Left renal cortex interstitium (tissue), 4 donors: Measurements from ENCODE around the gene GAL3ST1. TPM values are rescaled to one million over a fixed set of nuclear protein-coding genes. Genes with fewer than 3 reads are reported as not detected.
"Not testable (repeated sequence)": the region's sequence is repeated elsewhere in the genome, so short reads cannot be mapped to it uniquely, and the experiment has no call there.

Source experiments
- DNase-seq, 4 donors: peaks; one replicate each; pipeline ENCODE4 v3.0.0-alpha.2; 2013; ENCODE audit warnings: low read depth in 4 of 4, low spot score in 2 of 4, missing footprints in 1 of 4
- polyA plus RNA-seq, 4 donors: library from polyadenylated mRNA; unstranded; fragments of 120-200 nt; gene quantifications; one replicate each; pipeline ENCODE4 v1.2.1, GENCODE V29; 2013; ENCODE audit not compliant: insufficient read length in 4 of 4

The GAL3ST1 gene
- polyA plus RNA-seq = 10 to 100 TPM; 24.9 to 41.0 (median 35.6) TPM

GRCh38 chr22:30574095-30574981 lies at the start of gene GAL3ST1:
GAL3ST1 (minus strand) TSS chr22:30574665; CDS start chr22:30557392, 17,273 bp downstream.
- DNase-seq = no peak

- DNase-seq = not testable (repeated sequence)
Measured at GRCh38 chr22:30619909-30620308, 45.4 kb upstream of the GAL3ST1 start.

GRCh38 chr22:30617819-30618218 lies 43.4 kb upstream of the GAL3ST1 start:
- no peak for DNase-seq

- no peak for DNase-seq
Measured at GRCh38 chr22:30615543-30615954, 41.1 kb upstream of the GAL3ST1 start.

- DNase-seq = no peak
Measured at GRCh38 chr22:30614879-30615278, 40.4 kb upstream of the GAL3ST1 start.

GRCh38 chr22:30614268-30614667 lies 39.8 kb upstream of the GAL3ST1 start:
- DNase-seq = no peak

GRCh38 chr22:30612789-30613188 lies 38.3 kb upstream of the GAL3ST1 start:
- no peak for DNase-seq

GRCh38 chr22:30611197-30611596 lies 36.7 kb upstream of the GAL3ST1 start:
- DNase-seq = no peak

GRCh38 chr22:30610299-30610698 lies 35.8 kb upstream of the GAL3ST1 start:
- no peak for DNase-seq

GRCh38 chr22:30609260-30610185 lies 35.1 kb upstream of the GAL3ST1 start:
- DNase-seq = no peak

GRCh38 chr22:30607939-30608338 lies 33.5 kb upstream of the GAL3ST1 start:
- no peak for DNase-seq

GRCh38 chr22:30607300-30607930 lies 33.0 kb upstream of the GAL3ST1 start:
- peak in 1 of 4 donors; percentile 15 for DNase-seq

- peak; percentile 53 to 79 (median 72) for DNase-seq
Measured at GRCh38 chr22:30606455-30607299, 32.2 kb upstream of the GAL3ST1 start, which contains the start of gene TCN2. TCN2 (plus strand) TSS chr22:30607174; CDS start chr22:30607332, 158 bp downstream.

GRCh38 chr22:30605449-30606110 lies 31.1 kb upstream of the GAL3ST1 start:
- peak in 1 of 4 donors; percentile 9 for DNase-seq

- DNase-seq = no peak
Measured at GRCh38 chr22:30604723-30605122, 30.3 kb upstream of the GAL3ST1 start.

GRCh38 chr22:30603801-30604200 lies 29.3 kb upstream of the GAL3ST1 start:
- DNase-seq = no peak

- DNase-seq = no peak
Measured at GRCh38 chr22:30602049-30602448, 27.6 kb upstream of the GAL3ST1 start.

- DNase-seq = no peak
Measured at GRCh38 chr22:30601464-30601863, 27.0 kb upstream of the GAL3ST1 start.

GRCh38 chr22:30600921-30601320 lies 26.5 kb upstream of the GAL3ST1 start:
- DNase-seq = no peak
